Measurements from ENCODE around the gene CACNA2D2. TPM values are rescaled to one million over a fixed set of nuclear protein-coding genes. Genes with fewer than 3 reads are reported as not detected.
A peak's percentile ranks its signal among the peaks of the same experiment; 100 is the strongest.

CACNA2D2 gene
- total RNA-seq, 1 donor from 2014 or later: 0.50 TPM

- no peak for DNase-seq (ENCODE audit: low spot score)
Observed at GRCh38 chr3:50336452-50337174, 166.8 kb downstream of the CACNA2D2 start.

GRCh38 chr3:50334339-50335075 is 168.9 kb downstream of the CACNA2D2 start:
- ATAC-seq: no peak
- DNase-seq (ENCODE audit: low spot score): no peak

More at GRCh38 chr3:50336452-50337174, 166.8 kb downstream of the CACNA2D2 start:
- peak; percentile 0 for ATAC-seq

DNA sequence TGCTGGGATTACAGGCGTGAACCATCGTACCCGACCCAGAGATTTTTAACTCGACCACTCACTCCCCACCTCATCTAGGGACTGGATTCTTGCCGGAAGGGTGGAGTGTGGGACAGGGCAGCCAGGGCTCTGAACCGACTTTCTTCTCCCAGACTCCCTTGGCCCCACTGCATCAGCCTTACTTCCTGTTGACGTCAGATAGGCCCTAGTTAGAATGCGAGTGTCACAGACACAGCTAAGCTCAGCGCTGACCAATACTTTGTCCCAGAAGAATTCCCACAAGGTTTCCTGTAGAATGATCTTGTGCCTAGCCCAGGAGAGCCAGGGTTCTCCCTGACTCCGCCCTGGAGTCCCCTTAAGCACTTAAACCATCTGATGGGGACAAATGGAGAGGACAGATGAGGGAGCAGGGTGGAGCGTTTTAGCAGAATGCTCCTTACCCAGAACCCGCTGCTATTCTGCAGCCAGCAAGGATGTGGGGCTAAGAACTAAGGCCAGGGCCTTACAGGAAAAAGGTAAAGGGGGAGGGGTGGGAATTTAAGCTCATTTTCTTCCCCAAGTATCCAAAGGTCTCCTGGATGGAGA is 169.6 kb downstream of the CACNA2D2 start:
- ATAC-seq: no peak
- DNase-seq (ENCODE audit: low spot score): no peak

- DNase-seq (ENCODE audit: low spot score): no peak
- ATAC-seq: no peak
Observed at GRCh38 chr3:50331364-50331907, 172.0 kb downstream of the CACNA2D2 start.

GRCh38 chr3:50330330-50330729 is 173.1 kb downstream of the CACNA2D2 start:
- no peak for DNase-seq (ENCODE audit: low spot score)
- ATAC-seq: no peak

- ATAC-seq: peak; percentile 86
Observed at GRCh38 chr3:50327943-50328691, 175.3 kb downstream of the CACNA2D2 start, which contains the start of gene TUSC2. TSS of gene TUSC2 (minus strand) at chr3:50328223. CDS start at chr3:50328099, 124 bp downstream.

GRCh38 chr3:50327129-50327528 is 176.3 kb downstream of the CACNA2D2 start:
- no peak for ATAC-seq
- no peak for DNase-seq (ENCODE audit: low spot score)

More at GRCh38 chr3:50327943-50328691, 175.3 kb downstream of the CACNA2D2 start, which contains the start of gene TUSC2:
- DNase-seq (ENCODE audit: low spot score): peak; percentile 97

- no peak for ATAC-seq
- no peak for DNase-seq (ENCODE audit: low spot score)
Observed at GRCh38 chr3:50326182-50326541, 177.3 kb downstream of the CACNA2D2 start.

- DNase-seq (ENCODE audit: low spot score): no peak
- ATAC-seq: no peak
Observed at GRCh38 chr3:50325497-50326181, 177.8 kb downstream of the CACNA2D2 start.

GRCh38 chr3:50325113-50325480 is 178.3 kb downstream of the CACNA2D2 start:
- ATAC-seq (no peak), DNase-seq (ENCODE audit: low spot score) (no peak)

- peak; percentile 78 for DNase-seq (ENCODE audit: low spot score)
- peak; percentile 34 for ATAC-seq
Observed at GRCh38 chr3:50324351-50325112, 178.9 kb downstream of the CACNA2D2 start.

- DNase-seq (ENCODE audit: low spot score): no peak
- no peak for ATAC-seq
Observed at GRCh38 chr3:50323614-50324199, 179.7 kb downstream of the CACNA2D2 start.

GRCh38 chr3:50323092-50323600 is 180.3 kb downstream of the CACNA2D2 start:
- no peak for ATAC-seq
- no peak for DNase-seq (ENCODE audit: low spot score)

- ATAC-seq (no peak), DNase-seq (ENCODE audit: low spot score) (peak; percentile 75)
Observed at GRCh38 chr3:50322386-50323091, 180.9 kb downstream of the CACNA2D2 start, which contains the start of gene HYAL2. TSS of gene HYAL2 (minus strand) at chr3:50322745. CDS start at chr3:50320489, 2,256 bp downstream.

DNA sequence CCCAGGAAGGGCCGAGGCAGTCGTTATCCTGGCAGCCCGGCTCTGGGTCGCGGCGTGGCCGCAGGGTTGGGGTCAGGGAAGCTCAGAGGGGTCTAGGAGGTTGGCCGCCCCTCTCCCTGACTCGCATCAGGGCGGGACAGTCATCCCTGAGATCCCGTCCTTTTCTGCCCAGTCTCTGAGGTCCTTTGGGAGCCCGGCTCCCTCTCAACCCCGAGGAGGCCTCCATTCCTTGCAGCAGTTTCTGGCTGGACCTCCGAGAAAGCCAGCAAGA is 181.4 kb downstream of the CACNA2D2 start:
- no peak for DNase-seq (ENCODE audit: low spot score)
- no peak for ATAC-seq

GRCh38 chr3:50321336-50322114 is 181.9 kb downstream of the CACNA2D2 start:
- ATAC-seq (peak; percentile 84), DNase-seq (ENCODE audit: low spot score) (peak; percentile 91)

DNA sequence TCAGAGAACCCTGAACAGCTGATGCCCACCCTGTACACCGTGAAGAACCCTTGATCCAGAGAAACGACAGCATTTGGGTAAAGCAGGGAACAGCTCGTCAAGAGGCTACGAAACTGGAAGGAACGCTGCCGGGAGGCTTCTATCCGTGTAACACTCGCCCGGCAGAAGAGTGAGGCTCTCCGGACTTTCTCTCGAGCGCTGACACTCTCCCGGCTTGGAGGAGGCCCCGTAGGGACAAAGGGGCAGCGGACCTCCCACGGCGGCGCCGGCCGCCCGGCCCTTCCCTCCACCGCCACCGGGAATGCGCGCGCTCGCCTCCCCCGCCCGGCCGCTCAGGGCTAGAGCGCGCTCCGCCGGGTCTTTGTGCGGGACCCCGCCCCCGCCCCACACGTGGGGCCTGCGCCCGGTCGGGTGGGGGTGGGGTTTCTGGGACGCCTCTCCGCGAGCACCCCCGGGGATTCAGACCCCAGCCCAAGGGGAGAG is 182.5 kb downstream of the CACNA2D2 start:
- ATAC-seq: peak; percentile 78
- peak; percentile 87 for DNase-seq (ENCODE audit: low spot score)
